A673 (cell line): ENCODE results near the gene SCYL1.

Experiments used
- CTCF ChIP-seq: fragments of 300-800, 200-600 bp; sonication (generic); conservative IDR thresholded peaks from 2 replicates; pipeline ENCODE4 v1.5.1; 2017; ENCODE audit warnings: low read depth, mild to moderate bottlenecking, antibody characterized with exemption, low read length, moderate library complexity, mixed read lengths
- EZH2 ChIP-seq: fragments of 200-600 bp; sonication (generic); IDR thresholded peaks from 2 replicates; pipeline ENCODE4 v1.6.1; 2017; ENCODE audit warnings: borderline replicate concordance, low read depth, mild to moderate bottlenecking, mixed read lengths, antibody characterized with exemption, low read length; ENCODE audit not compliant: poor library complexity, severe bottlenecking

DNA sequence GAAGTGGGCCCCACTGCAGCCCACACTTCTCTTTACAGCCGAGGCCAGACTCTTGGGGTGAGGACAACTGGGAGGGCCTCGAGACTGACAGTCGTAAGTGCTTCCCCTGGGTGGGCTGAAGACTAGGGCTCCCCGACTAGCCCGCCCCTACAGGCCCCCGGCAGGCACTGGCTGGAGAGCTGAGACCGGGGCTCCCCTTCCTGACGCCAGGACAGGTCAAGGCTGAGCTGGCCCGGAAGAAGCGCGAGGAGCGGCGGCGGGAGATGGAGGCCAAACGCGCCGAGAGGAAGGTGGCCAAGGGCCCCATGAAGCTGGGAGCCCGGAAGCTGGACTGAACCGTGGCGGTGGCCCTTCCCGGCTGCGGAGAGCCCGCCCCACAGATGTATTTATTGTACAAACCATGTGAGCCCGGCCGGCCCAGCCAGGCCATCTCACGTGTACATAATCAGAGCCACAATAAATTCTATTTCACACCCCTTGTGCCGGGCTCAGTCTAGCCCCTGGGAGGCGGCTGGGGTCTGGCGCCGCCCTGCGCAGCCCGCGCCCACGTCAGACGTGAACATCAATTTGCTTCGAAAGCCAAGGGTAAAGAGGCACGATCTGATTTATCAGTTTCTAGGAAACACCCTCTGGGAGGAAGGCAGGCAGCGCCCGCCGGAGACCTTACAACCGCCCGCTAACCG lies 13.5 kb downstream of the SCYL1 start:
- TF ChIP-seq CTCF (no peak), EZH2 (no peak)
